HG03103 (cell line): Measurements from ENCODE around the gene TRAPPC2L.
"Not testable (repeated sequence)": the region's sequence is repeated elsewhere in the genome, so short reads cannot be mapped to it uniquely, and the experiment has no call there.

Experiments
- ATAC-seq: cut with Tn5 transposase; IDR thresholded peaks from one replicate; pipeline ENCODE4 v1.9.1; 2021; ENCODE audit warnings: low read depth; ENCODE audit not compliant: unreplicated experiment

The TRAPPC2L gene

DNA sequence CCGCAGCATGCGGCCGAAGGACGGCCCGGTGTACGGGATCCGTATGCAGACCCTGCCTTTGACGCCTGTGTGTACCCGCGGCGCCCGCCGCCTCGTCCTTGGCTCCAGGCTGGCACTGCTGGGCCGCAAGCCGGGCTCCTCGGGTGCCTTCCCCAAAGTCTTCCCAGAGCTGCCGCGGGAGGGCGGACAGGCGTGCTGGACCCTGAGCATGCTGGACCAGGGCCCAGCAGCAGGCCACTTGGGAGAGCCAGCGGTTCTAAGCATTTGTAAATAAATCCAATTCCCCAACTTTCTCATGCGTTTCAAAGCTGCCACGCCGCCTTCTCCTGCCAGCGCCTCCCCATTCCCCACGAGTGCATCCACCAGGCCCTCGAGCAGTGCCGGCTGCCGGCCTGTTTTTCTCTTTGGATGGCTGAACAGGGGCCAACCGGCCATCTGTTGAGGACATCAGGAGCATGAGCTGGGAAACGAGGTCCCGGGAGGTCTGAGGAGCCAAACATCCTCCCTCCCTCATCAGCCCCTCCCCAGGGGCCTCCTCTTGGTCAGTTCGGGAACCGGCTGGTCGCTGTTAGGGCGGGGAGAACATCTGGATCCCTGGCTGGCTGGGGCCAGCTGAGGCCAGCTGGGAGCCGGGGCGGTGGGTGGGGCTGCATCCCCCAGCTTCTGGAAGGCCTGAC is 30.1 kb downstream of the TRAPPC2L start:
- ATAC-seq, result no peak

DNA sequence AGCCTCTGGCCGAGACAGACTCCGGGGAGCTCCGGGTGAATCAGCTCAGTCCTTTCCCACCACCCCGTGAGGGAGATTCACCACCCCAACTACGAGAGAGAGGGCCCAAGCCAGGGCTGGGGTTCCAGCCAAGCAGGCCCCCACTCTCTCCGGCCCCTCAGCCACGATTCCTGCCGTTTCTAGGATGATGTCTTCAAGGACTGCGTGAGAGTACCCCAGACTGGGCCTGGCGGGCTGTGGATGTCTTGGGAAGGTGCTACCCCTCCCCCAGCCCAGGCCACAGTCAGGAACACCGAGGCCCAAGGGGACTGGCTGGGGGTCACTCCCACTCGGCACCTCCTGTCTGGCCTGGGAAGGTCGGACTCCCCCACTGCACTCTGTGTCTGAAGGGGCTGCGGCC is 31.1 kb downstream of the TRAPPC2L start:
- ATAC-seq, result no peak

DNA sequence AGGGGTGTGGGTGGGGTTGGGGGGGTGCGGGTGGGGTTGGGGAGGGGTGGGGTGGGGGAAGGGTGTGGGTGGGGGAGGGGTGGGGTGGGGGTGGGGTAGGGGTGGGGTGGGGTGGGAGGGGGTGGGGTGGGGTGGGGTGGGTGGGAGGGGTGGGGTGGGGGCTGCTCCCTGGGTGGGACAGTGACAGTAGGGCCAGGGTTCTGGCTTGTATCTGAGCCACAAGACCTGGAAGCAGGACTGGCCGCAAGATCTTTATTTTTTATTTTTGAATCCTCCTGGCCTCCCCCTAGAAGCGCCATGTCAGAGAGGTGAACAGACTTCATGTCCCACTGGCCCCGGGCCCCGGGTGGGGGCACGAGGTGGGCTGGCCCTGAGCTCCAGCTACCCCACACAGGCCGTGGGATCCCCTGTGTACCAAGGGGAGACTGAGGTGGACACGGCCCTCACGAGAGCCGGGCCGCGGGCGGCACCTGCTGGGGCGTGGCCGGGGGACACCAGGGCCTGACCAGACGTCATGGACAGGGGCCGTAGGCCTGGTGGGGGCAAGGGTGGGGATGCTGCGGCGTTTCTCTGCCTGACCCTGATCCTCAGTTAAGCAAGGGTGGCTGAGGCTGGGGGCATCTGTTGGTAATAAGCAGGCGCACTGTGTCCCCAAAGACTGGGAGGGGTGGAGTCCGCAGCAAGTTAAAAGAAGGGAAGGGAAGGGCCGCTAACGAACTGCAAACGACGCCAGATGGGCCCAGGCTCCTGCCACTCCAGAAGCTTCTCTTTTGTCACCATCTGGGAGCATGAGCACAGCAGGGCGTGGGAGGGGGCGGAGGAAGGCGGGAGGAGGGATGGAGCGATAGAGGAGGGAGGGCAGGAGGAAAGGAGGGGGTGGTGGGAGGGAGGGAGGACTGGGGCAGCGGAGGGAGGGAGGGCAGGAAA is 31.8 kb downstream of the TRAPPC2L start:
- no peak for ATAC-seq

DNA sequence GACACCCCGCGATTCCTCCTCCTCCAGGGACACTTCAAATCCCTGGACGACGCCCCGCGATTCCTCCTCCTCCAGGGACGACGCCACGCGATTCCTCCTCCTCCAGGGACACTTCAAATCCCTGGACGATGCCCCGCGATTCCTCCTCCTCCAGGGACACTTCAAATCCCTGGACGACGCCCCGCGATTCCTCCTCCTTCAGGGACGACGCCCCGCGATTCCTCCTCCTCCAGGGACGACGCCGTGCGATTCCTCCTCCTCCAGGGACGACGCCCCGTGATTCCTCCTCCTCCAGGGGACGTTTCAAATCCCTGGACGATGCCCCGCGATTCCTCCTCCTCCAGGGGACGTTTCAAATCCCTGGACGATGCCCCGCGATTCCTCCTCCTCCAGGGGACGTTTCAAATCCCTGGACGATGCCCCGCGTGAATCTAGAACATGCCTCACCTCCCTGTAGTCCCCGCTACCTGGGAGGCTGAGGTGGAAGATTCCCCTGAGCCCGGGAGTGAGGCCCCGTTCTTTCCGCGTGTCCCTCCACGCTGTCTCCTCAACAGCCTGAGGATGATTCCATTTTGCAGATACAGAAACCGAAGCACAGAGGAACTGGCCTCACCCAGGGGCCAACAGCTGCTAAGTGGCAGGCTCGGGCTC is 32.9 kb downstream of the TRAPPC2L start:
- not testable (repeated sequence) for ATAC-seq

DNA sequence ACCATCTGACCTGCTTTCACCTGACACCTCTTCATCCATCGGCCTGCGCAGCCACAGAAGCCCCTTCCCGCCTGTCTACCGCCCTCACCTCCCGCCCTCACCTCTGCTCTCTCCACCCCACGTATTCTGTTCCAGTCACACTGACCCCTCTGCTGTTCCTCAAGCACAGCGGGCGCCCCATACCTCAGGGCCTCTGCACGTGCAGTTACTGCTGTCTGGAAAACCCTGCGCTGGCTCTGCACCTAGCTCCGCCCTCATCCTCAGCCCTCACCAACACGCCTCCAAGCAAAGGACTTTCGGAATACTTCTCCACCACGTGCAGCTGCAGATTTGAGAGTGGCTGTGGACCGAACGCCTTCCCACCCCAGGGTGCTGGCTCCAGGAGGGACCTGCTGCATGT is 34.2 kb downstream of the TRAPPC2L start:
- ATAC-seq, result no peak

DNA sequence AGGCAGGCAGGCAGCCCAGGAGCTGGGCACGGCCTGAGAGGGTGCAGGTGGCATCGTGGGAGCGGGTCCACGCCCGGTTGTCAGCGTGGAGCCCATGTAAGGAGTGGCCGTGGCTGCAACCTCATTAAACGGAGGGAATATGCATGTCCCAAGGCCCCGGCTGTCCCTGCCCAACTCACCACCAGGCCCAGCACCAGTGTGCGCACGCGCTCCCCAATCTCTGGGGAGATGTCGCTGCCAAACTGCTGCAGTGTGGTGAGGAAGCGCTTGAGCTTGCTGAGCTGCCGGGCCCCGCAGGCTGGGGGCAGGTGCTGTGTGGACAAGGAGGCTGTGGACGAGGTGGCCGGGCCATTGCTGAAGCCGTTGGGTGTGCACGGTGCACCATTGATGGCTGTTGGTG is 35.1 kb downstream of the TRAPPC2L start:
- ATAC-seq, result no peak

DNA sequence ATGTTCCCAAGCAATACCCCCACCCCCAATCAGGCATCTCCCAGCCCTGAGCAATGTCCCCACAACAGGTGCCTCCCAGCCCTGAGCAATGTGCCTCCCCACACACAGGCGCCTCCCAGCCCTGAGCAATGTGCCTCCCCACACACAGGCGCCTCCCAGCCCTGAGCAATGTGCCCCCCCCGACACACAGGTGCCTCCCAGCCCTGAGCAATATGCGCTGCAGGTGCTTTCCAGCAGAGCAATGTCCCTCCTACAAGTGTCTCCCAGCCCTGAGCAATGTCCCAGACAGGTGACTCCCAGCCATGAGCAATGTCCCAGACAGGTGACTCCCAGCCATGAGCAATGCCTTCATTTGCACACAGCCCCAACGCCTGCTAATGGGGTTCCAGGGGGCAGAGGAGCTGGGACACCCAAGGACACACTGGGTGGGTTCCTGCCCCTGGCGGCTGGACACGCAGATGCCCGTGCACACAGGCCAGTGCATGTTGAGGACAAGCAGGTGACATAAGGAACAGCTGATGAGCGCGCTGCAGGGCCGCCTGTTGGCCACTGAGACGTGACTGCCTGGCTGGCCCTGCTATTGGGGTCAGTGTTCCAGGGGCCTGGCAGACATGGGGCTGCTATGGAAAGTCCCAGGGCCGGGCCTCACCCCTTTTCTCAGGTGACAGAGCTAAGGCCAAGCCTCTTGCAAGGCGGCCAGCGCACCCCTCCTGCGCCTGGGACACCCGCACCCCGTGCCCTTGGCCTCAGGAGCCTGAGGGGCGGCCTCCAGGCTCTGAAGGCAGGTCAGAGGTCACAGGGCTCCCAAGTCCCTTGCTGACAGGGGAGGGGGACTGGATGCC is 36.4 kb downstream of the TRAPPC2L start:
- no peak for ATAC-seq

DNA sequence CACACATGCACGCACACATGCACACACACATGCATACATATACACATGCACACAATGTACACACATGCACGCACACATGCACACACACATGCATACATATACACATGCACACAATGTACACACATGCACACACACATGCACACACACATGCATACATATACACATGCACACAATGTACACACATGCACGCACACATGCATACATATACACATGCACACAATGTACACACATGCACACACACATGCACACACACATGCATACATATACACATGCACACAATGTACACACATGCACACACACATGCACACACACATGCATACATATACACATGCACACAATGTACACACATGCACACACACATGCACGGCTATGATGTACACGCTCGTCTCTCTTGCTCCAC is 37.3 kb downstream of the TRAPPC2L start:
- not testable (repeated sequence) for ATAC-seq

DNA sequence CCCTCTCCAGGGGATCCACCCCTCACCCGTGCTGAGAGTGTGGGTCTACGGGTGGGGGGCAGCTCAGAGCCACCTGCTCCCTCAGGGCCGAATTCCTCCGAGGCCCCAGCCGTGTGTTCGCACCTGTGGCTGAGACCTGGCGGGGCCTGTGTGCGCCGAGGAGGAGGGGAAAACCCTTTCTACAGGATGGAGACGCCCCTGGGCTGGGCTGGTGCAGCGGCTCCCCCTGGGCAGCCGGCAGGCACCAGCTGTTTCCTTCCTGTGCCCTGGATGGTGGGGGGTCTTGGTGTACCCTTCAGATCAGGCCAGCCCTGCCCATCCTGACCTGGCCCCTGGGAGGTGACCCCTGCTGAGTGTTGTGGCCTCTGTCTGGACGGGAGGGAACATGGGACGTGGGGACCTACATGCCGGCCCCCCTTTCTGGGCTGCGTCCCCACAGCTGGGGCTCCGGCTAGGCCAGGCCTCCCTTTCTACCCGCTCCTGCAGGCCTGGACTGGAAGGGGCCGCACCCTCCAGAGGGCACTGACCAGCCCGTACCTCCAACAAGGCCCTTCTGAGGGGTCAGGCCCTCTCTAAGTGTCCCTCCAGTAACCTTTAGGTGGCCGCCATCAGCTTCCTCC is 37.9 kb downstream of the TRAPPC2L start:
- ATAC-seq, result no peak

DNA sequence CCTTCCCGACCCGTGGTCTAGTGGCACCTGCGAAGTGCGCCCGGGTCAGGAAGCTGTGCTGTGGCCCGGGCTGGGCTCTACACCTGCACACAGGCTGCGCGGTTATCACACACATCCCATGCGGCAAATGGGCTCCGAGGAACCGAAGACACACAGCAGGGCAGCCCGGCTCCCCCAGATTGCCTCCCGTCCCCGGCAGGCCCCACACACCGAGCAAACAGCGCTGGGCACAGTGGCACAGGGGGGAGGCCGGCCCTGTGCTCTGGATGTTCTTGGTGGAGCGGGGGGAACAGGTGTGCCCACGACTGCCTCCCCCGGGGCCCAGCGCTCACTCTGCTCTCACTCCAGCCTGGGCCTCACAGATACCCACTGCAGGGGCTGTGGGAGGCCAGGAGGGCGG is 38.4 kb downstream of the TRAPPC2L start:
- ATAC-seq, result no peak

DNA sequence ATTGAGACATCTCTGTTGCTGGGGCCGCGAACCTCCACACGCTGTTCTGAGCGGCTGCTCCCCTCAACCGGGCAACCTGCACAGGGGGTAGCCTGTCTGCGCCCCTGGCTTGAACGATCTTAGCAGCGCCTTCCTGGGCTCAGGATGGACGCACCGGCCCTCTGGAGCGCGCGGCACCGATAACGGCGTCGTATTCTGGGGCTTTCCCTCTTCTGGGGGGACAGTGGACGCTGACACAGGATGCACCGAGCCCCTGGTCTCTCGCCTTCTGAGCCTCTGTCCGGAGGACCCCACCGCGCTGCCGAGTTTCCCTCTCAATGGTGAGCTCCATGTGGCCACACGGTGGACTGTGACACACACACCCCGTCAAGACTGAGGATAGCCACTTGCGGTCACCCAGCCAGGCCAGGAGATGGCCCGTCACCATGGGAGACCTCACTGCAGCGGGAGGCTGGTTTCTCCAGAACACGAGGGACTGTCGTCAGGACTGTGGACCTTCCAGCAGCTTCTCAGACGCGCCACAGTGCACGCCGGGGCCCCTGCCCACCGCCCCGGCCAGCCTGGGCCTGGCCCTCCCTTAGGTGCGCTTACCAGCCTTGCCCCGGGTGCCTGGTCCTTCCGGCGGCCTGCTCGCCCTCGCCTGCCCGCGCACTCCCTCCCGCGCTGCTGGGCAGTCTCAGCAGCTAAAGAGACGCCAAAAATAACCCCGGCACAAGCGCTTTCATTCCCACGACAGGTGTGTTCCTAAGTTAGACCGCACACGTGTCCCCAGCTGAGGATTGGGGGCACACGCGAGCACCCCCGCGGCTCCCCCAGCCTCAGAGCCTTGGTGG is 39.5 kb downstream of the TRAPPC2L start:
- ATAC-seq, result no peak

DNA sequence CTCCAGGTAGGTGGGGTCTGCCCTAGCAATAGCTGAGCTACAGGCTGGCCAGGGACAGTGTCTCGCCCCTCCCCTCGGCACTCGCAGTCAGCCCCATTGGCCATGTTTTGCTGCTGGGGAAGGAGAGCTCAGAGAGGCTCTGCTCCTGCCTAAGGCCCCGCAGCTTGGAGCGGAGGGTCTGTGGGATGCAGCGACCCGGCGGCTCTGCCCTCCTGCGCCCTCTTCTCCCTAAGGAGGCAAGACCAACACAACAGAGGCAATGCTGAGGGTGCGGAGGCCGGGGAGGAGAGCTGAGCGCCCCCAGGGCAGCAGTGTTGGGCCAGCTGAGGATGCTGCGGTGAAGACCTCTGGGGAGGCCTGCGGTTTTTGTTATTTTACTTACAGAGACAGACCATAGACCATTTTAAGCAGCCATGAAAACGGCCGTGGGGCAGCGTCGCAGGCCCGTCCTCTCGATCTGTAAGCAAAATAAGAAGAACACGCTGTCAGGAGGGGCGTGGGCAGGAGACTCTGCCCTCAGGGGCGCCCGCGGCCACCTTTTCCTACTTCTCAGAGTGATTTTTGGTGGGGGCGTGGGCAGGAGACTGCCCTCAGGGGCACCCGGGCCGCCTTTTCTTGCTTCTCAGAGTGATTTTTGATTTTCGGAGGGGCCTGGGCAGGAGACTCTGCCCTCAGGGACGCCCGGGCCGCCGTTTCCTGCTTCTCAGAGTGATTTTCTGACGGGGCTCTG is 40.9 kb downstream of the TRAPPC2L start:
- ATAC-seq, result no peak

DNA sequence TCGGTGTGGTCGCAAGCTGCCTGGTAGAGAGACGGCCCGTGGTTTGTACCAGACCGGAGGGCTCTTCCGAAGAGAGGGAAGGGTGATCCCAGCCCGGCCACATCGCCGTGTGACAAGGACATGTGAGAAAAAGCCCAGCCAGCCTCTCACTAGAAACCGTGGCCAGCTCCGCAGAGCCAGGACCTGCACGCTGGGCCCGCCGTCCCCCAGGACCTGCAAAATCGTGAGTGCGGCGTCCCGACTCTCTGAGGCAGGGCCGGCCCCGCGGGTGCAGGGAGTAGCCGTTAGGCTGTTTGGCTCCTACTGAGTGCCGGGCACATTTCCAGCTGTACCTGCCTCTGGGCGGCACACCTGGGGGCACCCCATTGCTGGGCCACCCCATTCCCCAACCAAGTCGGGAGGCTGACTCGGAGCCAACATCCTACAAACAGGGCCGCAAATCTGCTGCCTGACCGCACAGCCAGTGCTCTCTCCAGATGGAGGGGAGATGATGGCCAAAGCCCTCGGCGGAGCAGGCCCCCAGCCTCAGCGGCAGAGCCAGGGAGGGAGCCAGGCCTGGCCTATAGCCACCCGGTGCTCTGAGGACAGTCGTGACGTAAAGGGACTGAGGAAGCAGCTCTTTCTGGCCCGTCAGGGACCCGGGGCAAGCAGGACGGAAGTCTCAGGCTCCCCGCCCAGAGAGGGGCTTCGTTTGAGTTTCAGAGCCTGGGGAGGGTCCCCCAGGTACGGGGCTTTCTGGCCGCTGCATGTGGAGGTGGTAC is 43.2 kb downstream of the TRAPPC2L start:
- no peak for ATAC-seq

DNA sequence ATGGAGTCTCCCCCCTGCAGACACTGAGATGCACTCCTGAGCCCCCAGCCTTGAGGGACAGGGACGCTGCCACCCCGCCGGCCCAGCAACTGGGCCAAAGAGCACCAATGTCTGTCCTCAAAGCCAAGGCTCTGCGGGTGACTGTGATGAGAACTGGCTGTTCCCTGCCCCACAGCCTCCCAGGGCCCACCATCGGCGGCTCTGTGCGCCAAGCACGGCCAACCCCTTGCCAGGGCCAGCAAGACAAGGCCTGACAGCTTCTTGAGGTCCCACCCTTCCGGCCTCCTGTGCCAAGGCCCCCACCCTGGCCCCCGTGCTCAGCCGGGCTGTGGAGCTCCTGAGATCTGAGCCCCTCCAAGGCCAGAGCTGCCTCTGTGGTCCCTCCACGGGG is 43.7 kb downstream of the TRAPPC2L start:
- no peak for ATAC-seq

DNA sequence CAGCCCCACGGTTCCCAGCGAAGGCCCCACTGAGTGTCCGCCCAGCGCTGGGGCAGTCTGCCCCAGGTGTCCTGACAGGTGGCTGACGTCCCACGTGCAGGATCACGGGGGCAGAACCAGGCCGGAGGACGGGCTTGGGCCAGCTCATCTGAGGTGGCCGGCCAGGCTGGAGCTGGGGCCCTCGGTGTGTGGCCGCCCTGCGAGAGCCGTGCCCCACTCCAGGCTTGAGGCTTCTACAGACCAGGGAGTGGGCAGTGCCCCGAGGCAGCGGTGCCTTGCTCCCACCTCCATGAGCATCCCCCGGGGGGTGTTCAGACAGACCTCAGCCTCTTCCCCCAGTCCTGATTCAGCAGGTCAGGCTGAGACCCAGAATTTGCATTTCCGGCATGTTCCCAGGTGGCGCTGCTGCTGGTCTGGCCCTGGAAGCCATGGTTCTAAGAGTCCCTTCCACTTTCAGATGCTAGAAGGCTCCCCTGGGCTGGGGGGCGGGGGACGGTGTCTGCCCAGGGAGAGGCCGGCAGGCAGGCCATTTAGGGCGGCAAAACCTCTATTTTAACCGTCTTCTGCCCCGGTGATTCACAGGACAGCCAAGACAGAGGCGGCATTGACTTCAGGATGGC is 44.9 kb downstream of the TRAPPC2L start:
- ATAC-seq, result no peak

DNA sequence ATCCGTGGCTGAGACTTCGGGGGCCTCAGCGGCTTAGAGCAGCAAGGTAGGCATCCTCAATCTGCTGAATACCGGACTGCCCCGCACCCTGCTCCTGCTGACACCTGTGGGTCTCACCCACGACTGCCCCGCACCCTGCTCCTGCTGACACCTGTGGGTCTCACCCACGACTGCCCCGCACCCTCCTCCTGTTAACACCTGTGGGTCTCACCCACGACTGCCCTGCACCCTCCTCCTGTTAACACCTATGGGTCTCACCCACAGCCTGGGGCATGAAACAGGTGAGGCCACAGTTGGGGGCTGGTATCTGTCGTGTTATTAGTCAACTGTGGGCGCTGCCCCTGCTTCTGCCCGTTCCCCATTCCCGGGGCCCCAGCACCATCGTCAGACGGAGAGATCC is 45.8 kb downstream of the TRAPPC2L start:
- no peak for ATAC-seq

DNA sequence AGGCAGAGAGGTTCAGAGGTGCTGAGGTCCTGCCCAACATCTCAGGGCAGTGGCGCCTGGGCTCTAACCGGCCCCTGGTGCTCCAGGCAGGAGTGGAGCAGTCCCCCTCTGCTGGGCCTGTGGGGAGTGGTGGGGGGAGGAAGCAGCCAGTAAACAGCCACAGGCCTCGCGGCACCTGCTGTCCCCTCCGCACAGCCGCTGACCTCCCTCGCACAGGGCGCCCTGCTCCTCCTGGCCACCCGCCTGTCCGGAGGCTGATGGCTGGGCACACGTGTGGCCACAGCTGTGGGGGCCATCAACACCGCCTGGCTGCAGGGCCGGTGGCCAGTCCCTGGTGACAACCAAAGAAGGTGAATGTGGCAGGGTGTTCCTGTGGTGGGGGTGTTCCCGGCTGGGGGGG is 46.3 kb downstream of the TRAPPC2L start:
- no peak for ATAC-seq
